ENCODE measurements around the gene BAG3. TPM values are rescaled to one million over a fixed set of nuclear protein-coding genes. Genes with fewer than 3 reads are reported as not detected.

Gene BAG3
- total and polyA plus RNA-seq, 9 of the 15 experiments (the other 6 are each of a cell fraction or from before 2014, with no cell fraction given) = 2.6 to 27.4 (median 7.2) TPM

GRCh38 chr10:119675483-119676170, 24.4 kb downstream of the BAG3 start:
- no peak overlapping the region for H2AFZ ChIP-seq (ENCODE audit: low read depth, low read length)
- H4K20me1 ChIP-seq (replicated peaks; ENCODE audit: control insufficient read depth, insufficient read depth, low read length) = no peaks in the 10 kb centered on the region
- ATAC-seq (no peak), DNase-seq (ENCODE audit: extremely low read depth in 1 of 4, low spot score in 3 of 4) (no peak), FAIRE-seq (no peak)
- no peaks in the 10 kb centered on the region for H3K79me2 ChIP-seq (ENCODE audit: control insufficient read depth, insufficient read depth, low read length)
- CTCF ChIA-PET (ENCODE audit: low intra/inter-chr PET ratio) = no interaction called here
- H3K9me1 ChIP-seq (ENCODE audit: control insufficient read depth, insufficient read depth, low read length) = no peaks in the 10 kb centered on the region
- no peak overlapping the region for H3K9ac ChIP-seq (ENCODE audit: insufficient read depth in 1 of 2, low read depth in 2 of 2, low read length in 2 of 2)
- H3K27me3 ChIP-seq (ENCODE audit: control insufficient read depth in 2 of 2, insufficient read depth in 2 of 2, low read length in 2 of 2) = no peaks in the 10 kb centered on the region
- no peak overlapping the region for H3K4me3 ChIP-seq
- peaks cover 56% of the 10 kb centered on the region; the same call in 1 of the 3 replicates for H3K36me3 ChIP-seq (ENCODE audit: control insufficient read depth, insufficient read depth, low read length)
- H3K9me3 ChIP-seq (replicated peaks; ENCODE audit: control insufficient read depth, insufficient read depth, low read depth, low read length) = no peaks in the 10 kb centered on the region
- no TSS peak for BruUV-seq (replicated peaks)
- intact Hi-C loops (cut with micrococcal nuclease) = no loop called here
- no peak overlapping the region for H3K4me2 ChIP-seq (ENCODE audit: insufficient read depth, low read length)
- POLR2A ChIA-PET = interaction anchor here (1.0 to 1.7 kb wide), 3 partner anchors 11 to 20 kb away, joined by 3 read pairs; no protein-coding TSS in a partner anchor
- in situ Hi-C loops (cut with MboI) = no loop called here
- no peaks in the 10 kb centered on the region; a peak in 2 of 5 replicates for H3K4me1 ChIP-seq (replicated peaks in 1 of 2; ENCODE audit: control insufficient read depth in 2 of 2, insufficient read depth in 2 of 2, low read length in 2 of 2)
- no peak overlapping the region for H3K27ac ChIP-seq (ENCODE audit: extremely low read depth, low read depth, low read length)
- 95% methylated on average over 2 of the region's 9 CpGs for WGBS (ENCODE audit: insufficient coverage, low coverage, missing lambda C conversion rate)
- TF ChIP-seq HCFC1 (IDR thresholded peaks at IDR 0.05; ENCODE audit: low read depth, low read length) (no peak), HMG20A (CRISPR knock-in tag; conservative IDR thresholded peaks at IDR 0.05) (no peak), SMAD4 (CRISPR knock-in tag; conservative IDR thresholded peaks at IDR 0.05) (no peak), KDM2B (CRISPR knock-in tag; IDR thresholded peaks at IDR 0.05) (no peak), UBTF (IDR thresholded peaks at IDR 0.05; ENCODE audit: borderline replicate concordance in 1 of 2, low read depth in 2 of 2, low read length in 2 of 2) (no peak), ZBTB11 (CRISPR knock-in tag; IDR thresholded peaks at IDR 0.05) (no peak), ZNF609 (CRISPR knock-in tag; IDR thresholded peaks at IDR 0.05; ENCODE audit: borderline replicate concordance) (no peak), RBM15 (IDR thresholded peaks at IDR 0.05; ENCODE audit: insufficient read depth, low read length) (no peak)
